Upper lobe of left lung (tissue), 4 donors: ENCODE data around the gene C15orf61.

ENCODE experiments used
- CTCF ChIP-seq, 6 experiments: fragments of 450-650 bp in 4 of 6; fragments of 200-600 bp in 2 of 6; sonication (generic) in 2 of 6; IDR thresholded peaks; one replicate each; pipeline ENCODE4 v1.5.1; 2016 to 2019; ENCODE audit warnings: antibody characterized with exemption in 6 of 6
- EP300 ChIP-seq, 4 donors: sonication (generic); formaldehyde crosslinking; IDR thresholded peaks; one replicate each; pipeline ENCODE4 v1.5.1; 2017; ENCODE audit warnings: antibody characterized with exemption in 4 of 4, control low read depth in 2 of 4
- POLR2A ChIP-seq, 4 donors: fragments of 450-650 bp; IDR thresholded peaks; one replicate each; pipeline ENCODE4 v1.5.1; 2016 to 2017; ENCODE audit warnings: antibody characterized with exemption in 4 of 4, mild to moderate bottlenecking in 2 of 4

- TF ChIP-seq CTCF (IDR thresholded peaks at IDR 0.05) (no peak), POLR2A (IDR thresholded peaks at IDR 0.05) (no peak), EP300 (IDR thresholded peaks at IDR 0.05) (no peak)
These were observed 5.4 kb upstream of the C15orf61 start for GRCh38 chr15:67515557-67515956.
